Neural progenitor cell (in vitro differentiated cells): ENCODE data around the gene TBC1D7. TPM values are rescaled to one million over a fixed set of nuclear protein-coding genes. Genes with fewer than 3 reads are reported as not detected.

Experiments used
- DNase-seq: peaks from one replicate; pipeline ENCODE4 v3.0.0-alpha.2; 2016; ENCODE audit warnings: low spot score
- H2AFZ ChIP-seq: fragments of 200-600 bp; sonication (generic); replicated peaks from 2 replicates; pipeline ENCODE4 v1.6.1; 2016; ENCODE audit warnings: antibody characterized with exemption
- H3F3A ChIP-seq: fragments of 200-600 bp; sonication (generic); 2 replicates; pipeline ENCODE4 v1.6.1; 2016; ENCODE audit warnings: antibody characterized with exemption, low read depth
- H3K27ac ChIP-seq: fragments of 200-600 bp; sonication (generic); 2 replicates; pipeline ENCODE4 v1.5.1; 2016; ENCODE audit warnings: mild to moderate bottlenecking
- H3K27me3 ChIP-seq: fragments of 200-600 bp; sonication (generic); 2 replicates; pipeline ENCODE4 v1.6.1; 2016; ENCODE audit warnings: mild to moderate bottlenecking, moderate library complexity
- H3K36me3 ChIP-seq: fragments of 200-600 bp; sonication (generic); 2 replicates; pipeline ENCODE4 v1.5.1; 2016
- H3K4me1 ChIP-seq: fragments of 200-600 bp; sonication (generic); 2 replicates; pipeline ENCODE4 v1.6.1; 2016; ENCODE audit warnings: mixed run types
- H3K4me2 ChIP-seq: fragments of 200-600 bp; sonication (generic); 2 replicates; pipeline ENCODE4 v1.6.1; 2016
- H3K4me3 ChIP-seq: fragments of 200-600 bp; sonication (generic); 2 replicates; pipeline ENCODE4 v1.5.1; 2016
- H3K79me2 ChIP-seq: fragments of 200-600 bp; sonication (generic); 2 replicates; pipeline ENCODE4 v1.6.1; 2016; ENCODE audit warnings: low read depth
- H3K9ac ChIP-seq: fragments of 200-600 bp; sonication (generic); 2 replicates; pipeline ENCODE4 v1.6.1; 2016
- H3K9me3 ChIP-seq: fragments of 200-600 bp; sonication (generic); 2 replicates; pipeline ENCODE4 v1.5.1; 2016; ENCODE audit warnings: low read depth
- H4K20me1 ChIP-seq: fragments of 200-600 bp; sonication (generic); 2 replicates; pipeline ENCODE4 v1.6.1; 2016; ENCODE audit warnings: low read depth
- H3K27ac Mint-ChIP-seq: 3 replicates; pipeline ENCODE4 v1.8.0; 2021; ENCODE audit warnings: mixed read lengths
- H3K27me3 Mint-ChIP-seq: 2 replicates; pipeline ENCODE4 v1.8.0; 2022; ENCODE audit warnings: low read depth, mild to moderate bottlenecking, inconsistent platforms, moderate library complexity, mixed read lengths; ENCODE audit not compliant: insufficient read depth
- H3K36me3 Mint-ChIP-seq: 3 replicates; pipeline ENCODE4 v1.8.0; 2021; ENCODE audit warnings: mixed read lengths
- H3K4me1 Mint-ChIP-seq: 3 replicates; pipeline ENCODE4 v1.8.0; 2021; ENCODE audit warnings: mixed read lengths
- H3K4me3 Mint-ChIP-seq: 3 replicates; pipeline ENCODE4 v1.8.0; 2021; ENCODE audit warnings: mild to moderate bottlenecking, moderate library complexity, mixed read lengths
- H3K9me3 Mint-ChIP-seq: 3 replicates; pipeline ENCODE4 v1.8.0; 2020; ENCODE audit warnings: mixed read lengths
- CTCF ChIP-seq: fragments of 200-600 bp; sonication (generic); IDR thresholded peaks from 2 replicates; pipeline ENCODE4 v1.5.1; 2017; ENCODE audit warnings: antibody characterized with exemption, mild to moderate bottlenecking
- EZH2 ChIP-seq: fragments of 200-600 bp; sonication (generic); IDR thresholded peaks from 2 replicates; pipeline ENCODE4 v1.6.1; 2017; ENCODE audit warnings: antibody characterized with exemption, mild to moderate bottlenecking, moderate library complexity
- EZH2phosphoT487 ChIP-seq: fragments of 200-600 bp; sonication (generic); IDR thresholded peaks from 2 replicates; pipeline ENCODE4 v1.6.1; 2017; ENCODE audit warnings: antibody characterized with exemption
- total RNA-seq: library from RNA; depleted of rRNA; stranded (reverse); fragments of >200 nt; gene quantifications from 2 replicates; pipeline ENCODE4 v1.2.3, GENCODE V29; 2015; ENCODE audit warnings: low replicate concordance

Gene TBC1D7
- total RNA-seq, 1 donor from 2014 or later, result 54.9 TPM

GRCh38 chr6:13314806-13315205, 13.5 kb downstream of the TBC1D7 start:
- H3K27me3 Mint-ChIP-seq, result no peaks in the 10 kb centered on the region
- H3K4me3 Mint-ChIP-seq, result no peak overlapping the region
- H3K36me3 Mint-ChIP-seq, result peaks cover 32% of the 10 kb centered on the region
- Histone ChIP-seq H3K4me3 (no peak overlapping the region), H3K36me3 (peaks cover 28% of the 10 kb centered on the region), H3K4me1 (no peaks in the 10 kb centered on the region), H3K79me2 (no peaks in the 10 kb centered on the region), H3K9ac (no peak overlapping the region), H3K27me3 (no peaks in the 10 kb centered on the region), H3K4me2 (no peak overlapping the region), H3K27ac (no peak overlapping the region), H3K9me3 (no peaks in the 10 kb centered on the region), H3F3A (no peaks in the 10 kb centered on the region), H2AFZ (no peak overlapping the region), H4K20me1 (no peaks in the 10 kb centered on the region)
- H3K9me3 Mint-ChIP-seq, result no peaks in the 10 kb centered on the region
- DNase-seq, result no peak
- H3K27ac Mint-ChIP-seq, result no peak overlapping the region
- no peaks in the 10 kb centered on the region for H3K4me1 Mint-ChIP-seq
- no peak for TF ChIP-seq CTCF
- no peak for TF ChIP-seq EZH2
- no peak for TF ChIP-seq EZH2phosphoT487

GRCh38 chr6:13311155-13311554, 17.2 kb downstream of the TBC1D7 start:
- Histone ChIP-seq H3K4me3 (no peak overlapping the region), H3F3A (no peaks in the 10 kb centered on the region)
- no peak for TF ChIP-seq EZH2
- TF ChIP-seq EZH2phosphoT487, result no peak
- TF ChIP-seq CTCF, result no peak

GRCh38 chr6:13308332-13308731, 20.0 kb downstream of the TBC1D7 start:
- Mint-ChIP-seq H3K36me3 (peaks cover 22% of the 10 kb centered on the region), H3K4me3 (no peak overlapping the region), H3K4me1 (no peaks in the 10 kb centered on the region), H3K27ac (no peak overlapping the region), H3K27me3 (no peaks in the 10 kb centered on the region), H3K9me3 (no peaks in the 10 kb centered on the region)
- Histone ChIP-seq H3K36me3 (peaks cover 33% of the 10 kb centered on the region), H3K9ac (no peak overlapping the region), H3K79me2 (no peaks in the 10 kb centered on the region), H3K27ac (no peak overlapping the region), H2AFZ (no peak overlapping the region), H3K4me2 (no peak overlapping the region), H3K4me3 (no peak overlapping the region), H3K27me3 (no peaks in the 10 kb centered on the region), H3K4me1 (no peaks in the 10 kb centered on the region), H4K20me1 (no peaks in the 10 kb centered on the region), H3F3A (no peaks in the 10 kb centered on the region), H3K9me3 (no peaks in the 10 kb centered on the region)
- DNase-seq, result no peak
- TF ChIP-seq EZH2phosphoT487 (no peak), CTCF (no peak), EZH2 (no peak)

More at GRCh38 chr6:13311155-13311554, 17.2 kb downstream of the TBC1D7 start:
- Histone ChIP-seq H2AFZ (no peak overlapping the region), H3K79me2 (no peaks in the 10 kb centered on the region), H3K4me2 (no peak overlapping the region), H3K9me3 (no peaks in the 10 kb centered on the region), H3K4me1 (no peaks in the 10 kb centered on the region), H3K36me3 (peaks cover 35% of the 10 kb centered on the region), H3K27ac (no peak overlapping the region), H4K20me1 (no peaks in the 10 kb centered on the region), H3K27me3 (no peaks in the 10 kb centered on the region), H3K9ac (no peak overlapping the region)
- no peaks in the 10 kb centered on the region for H3K27me3 Mint-ChIP-seq
- no peak overlapping the region for H3K27ac Mint-ChIP-seq
- no peaks in the 10 kb centered on the region for H3K4me1 Mint-ChIP-seq
- no peaks in the 10 kb centered on the region for H3K9me3 Mint-ChIP-seq
- DNase-seq, result no peak
- H3K36me3 Mint-ChIP-seq, result peaks cover 30% of the 10 kb centered on the region
- no peak overlapping the region for H3K4me3 Mint-ChIP-seq
